ENCODE results near the gene TLE1.

TLE1 gene

DNA sequence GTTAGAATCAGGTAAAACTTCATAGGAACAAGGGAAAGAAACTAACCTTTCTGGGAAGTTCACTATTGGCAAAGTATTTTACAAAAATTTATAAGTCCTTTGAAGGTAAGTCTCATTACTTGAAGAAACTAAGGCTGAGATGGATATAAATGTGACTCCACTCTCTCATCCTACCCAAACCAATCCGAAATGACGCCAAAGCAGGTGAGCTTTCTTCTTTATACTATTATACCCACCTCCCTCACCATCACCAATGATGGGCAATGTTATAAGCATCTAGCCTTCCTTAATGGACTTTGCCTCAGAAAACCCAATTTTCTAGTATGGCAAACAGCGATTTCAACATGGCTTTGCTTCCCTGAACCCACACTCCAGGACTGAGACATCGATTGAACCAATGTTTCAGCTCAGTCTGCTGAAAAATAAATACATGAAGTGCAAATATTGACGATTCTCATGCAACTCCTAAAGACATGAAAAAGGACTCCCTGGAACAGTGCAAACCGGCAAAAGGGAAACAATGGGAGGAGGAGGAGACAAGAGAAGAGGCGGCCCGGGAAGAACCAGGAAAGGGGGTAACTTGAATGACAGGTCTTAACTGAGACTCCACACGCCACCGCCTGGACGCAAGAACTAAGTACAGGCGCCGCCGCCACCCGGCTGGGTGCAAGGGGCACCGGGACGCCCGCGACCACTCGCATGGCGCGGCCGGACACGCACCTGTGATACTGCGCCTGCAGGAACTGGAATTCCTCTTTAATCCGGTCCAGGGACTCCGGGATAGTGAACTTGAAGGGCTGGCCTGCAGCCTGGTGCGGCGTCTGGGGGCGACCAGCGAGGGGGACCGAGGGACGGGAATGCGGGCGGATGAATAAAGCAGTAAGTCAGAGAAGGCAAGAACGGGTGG is 2.5 kb downstream of the TLE1 start:
- peak; percentile 48 for DNase-seq

DNA sequence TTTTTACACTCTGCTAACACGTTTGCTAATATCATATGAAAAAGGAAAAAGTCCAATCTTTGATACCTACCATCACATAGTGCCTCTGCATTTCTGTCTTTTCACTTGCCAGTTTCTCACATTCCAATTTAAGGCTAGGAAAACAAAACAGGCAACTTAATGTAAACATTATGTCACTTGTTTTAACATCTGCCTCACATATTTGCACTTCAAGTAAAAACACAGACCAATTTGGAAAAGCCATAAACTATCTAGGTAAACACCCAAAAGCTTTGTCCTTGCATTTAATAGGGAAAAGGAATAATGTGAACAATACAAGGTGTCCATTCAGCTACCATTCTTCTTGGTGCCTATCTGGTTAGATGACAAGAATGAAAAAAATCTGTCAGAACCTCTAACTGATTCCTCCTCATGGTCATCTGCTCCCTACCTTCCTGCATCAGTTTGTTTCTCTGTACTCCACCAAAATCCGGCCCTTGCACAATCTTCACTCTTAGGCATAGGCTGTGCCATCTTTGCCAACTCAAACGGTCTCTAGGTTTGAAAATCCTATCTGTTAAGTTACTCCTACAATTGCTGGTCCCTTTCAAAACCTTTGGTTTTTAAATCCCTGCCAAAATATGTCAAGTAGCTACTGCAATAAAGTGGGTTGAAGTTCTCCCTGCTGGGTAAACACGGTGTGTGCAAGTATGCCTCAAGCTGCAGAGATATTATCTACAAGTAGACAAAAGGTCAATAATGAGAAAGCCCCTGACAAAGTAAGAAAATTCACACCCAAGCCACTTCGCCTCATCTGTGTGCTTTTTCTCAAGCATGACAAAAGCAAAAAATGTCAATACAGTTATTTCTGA is 3.4 kb downstream of the TLE1 start:
- no peak for DNase-seq

DNA sequence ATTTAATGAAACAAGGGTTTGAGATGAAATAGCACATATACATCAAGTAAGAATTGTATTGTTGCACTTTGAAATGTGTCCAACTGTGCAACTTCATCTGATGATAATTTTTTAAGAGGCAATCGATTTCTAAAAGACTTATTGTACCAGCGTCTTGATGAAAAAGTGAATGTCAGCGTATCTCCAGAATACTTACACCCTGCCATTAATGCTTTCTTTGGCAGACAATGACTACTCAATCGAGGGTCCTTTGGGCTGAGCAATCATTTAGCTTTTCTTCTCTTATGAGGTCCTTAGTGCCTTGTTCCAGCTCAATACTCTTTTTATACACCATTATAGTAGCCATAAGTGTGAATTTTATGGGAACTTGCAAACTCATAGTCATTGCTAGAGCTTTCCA is 4.7 kb downstream of the TLE1 start:
- DNase-seq: no peak

GRCh38 chr9:81683704-81684103 is 5.6 kb downstream of the TLE1 start:
- no peak for DNase-seq

- DNase-seq: no peak
Measured at GRCh38 chr9:81683238-81683637, 6.1 kb downstream of the TLE1 start.

DNA sequence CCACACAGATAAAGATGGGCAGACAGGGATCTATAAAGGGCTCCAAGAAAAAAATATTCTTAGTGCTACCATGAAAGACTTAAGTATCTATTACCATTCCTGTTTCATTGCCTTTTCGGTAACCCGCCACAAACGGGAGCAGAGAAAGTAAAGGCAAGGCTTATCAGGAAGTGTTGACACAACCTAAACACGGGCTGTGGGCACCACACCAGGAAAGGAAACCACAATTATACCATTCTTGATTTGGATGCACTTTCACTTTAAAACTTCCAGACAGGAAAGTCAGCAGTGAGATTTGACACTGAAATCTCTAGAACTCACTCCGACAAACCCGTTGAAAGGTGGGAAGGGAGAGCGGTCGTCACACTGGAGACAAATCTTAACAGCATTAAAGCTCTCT is 6.5 kb downstream of the TLE1 start:
- no peak for DNase-seq

DNA sequence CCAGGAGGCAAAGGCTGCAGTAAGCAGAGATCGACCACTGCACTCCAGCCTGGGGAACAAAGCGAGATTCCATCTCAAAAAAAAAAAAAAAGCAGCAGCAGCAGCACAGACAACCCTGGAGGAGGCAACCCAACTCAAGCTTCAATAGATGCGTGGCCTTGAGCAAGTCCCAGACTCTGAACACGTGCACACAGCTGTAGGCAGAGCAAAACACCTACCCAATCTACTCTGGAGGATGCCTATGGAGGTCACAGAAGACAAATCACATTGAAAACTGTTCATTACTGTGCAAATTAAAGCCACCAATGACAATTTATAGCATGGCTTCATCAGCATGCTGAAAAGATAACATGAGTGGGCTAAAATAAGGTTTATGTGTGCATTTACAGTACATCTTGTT is 7.2 kb downstream of the TLE1 start:
- DNase-seq: no peak

GRCh38 chr9:81680506-81680905 is 8.8 kb downstream of the TLE1 start:
- DNase-seq: no peak

DNA sequence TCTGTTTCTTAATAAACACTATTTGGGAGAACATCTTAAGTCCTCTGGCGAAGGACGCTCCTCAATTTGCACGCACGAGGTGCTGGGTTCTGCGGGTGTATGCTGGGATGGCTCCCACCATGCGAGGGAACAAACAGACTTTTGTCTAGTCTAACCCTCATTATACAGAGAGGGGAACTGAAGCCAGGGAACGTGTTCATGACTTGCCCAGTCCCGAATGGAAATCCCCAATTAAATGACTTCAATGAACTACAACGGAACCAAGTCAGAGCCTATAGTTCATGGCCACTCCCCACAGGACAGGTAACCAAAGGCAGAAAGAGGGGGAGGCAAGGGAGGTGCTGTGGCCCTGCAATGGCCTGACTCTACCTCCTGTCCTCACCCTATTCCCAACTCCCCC is 9.3 kb downstream of the TLE1 start:
- no peak for DNase-seq

- no peak for DNase-seq
Measured at GRCh38 chr9:81678088-81678487, 11.3 kb downstream of the TLE1 start.

DNA sequence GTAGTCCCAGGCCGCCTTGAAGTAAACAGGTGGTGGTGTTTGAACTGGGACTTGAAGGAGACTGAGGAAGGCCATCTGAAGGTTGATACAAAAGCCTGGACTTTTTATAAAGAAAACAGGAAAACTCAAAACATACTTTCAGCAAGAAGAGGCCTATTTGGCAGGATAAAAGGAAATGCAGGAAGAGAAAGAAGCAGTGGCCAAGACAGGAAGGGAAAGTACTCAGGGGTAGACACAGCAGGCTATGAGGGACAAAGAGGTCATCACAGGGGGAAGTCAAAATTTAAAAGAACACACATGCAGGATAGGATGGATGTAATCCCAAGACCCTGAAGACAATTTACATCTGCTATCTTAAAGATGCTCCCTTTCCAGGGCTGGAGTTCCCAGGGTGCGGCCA is 13.0 kb downstream of the TLE1 start:
- DNase-seq: no peak

- no peak for DNase-seq
Measured at GRCh38 chr9:81673310-81673709, 16.0 kb downstream of the TLE1 start.

GRCh38 chr9:81671880-81672280 is 17.5 kb downstream of the TLE1 start:
- no peak for DNase-seq

GRCh38 chr9:81669866-81670265 is 19.5 kb downstream of the TLE1 start:
- DNase-seq: no peak

- DNase-seq: no peak
Measured at GRCh38 chr9:81669041-81669651, 20.2 kb downstream of the TLE1 start.

DNA sequence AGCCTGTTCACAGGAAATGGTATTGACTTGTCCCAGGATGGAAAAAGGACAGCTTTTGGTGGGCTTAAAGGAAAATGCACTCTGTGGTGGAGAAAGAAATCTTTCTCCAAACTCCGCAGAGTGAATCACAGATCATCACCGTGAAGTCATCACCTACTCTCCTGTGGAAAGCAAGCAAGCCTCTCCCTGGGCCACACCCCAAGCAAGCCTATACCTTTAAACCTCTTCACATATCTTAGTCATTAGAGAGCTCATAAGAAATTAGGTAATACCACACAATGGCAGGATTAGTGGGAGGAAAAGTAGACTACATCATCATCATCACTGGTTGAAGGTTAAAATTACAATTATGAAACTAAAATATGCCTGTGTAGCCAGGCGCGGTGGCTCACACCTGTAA is 23.2 kb downstream of the TLE1 start:
- DNase-seq: no peak

DNA sequence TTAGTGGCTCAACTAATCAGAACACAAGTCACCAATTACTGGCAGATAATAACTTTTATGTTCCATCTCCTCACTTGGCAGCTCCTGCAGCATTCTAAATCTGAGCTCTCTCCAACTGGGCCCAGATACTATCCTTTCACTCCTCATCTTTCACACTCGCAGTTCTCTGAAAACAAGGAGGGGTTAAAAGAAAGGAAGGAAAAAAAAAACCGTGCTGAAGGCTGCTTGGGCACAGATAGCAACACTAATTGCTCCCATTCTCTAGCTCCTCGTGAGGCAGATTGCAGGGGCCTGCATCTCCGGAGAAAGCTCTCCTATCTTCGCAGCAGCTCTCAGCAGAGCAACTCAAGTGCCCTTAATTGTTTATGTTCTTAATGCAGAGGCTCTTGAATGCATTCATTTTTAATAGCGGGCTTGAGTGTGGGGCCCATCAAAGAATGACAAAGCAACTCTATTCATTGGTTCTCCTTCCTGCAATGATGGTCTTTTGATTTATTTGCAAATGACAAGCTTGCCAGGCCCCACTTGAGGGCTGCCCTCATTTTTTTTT is 23.9 kb downstream of the TLE1 start:
- no peak for DNase-seq

DNA sequence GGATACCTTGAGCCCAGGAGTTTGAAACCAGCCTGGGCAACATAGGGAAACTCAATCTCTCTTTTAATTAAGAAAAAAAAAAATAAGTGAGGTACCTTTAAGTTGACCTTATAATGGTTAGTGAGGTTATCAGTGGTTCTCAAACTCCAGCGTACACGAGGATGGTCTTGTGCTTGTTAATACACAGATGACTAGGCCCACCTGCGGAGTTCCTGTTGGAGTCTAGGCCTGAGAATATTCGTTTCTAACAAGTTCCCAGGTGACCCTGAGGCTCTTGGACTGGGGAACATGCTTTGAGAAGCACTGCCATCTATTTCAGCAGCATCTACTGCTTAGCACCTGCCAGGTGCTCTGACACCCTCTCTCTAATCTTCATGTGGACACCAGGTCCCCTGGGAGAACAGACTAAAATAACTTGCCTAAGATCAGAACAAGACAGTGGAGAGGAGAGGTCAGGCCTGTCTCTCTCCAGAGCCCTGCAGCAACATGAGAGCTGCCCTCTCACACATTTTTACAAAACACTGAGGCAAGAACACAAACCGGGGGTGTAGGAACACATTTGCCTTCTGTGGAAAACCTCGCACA is 24.6 kb downstream of the TLE1 start:
- peak; percentile 6 for DNase-seq

DNA sequence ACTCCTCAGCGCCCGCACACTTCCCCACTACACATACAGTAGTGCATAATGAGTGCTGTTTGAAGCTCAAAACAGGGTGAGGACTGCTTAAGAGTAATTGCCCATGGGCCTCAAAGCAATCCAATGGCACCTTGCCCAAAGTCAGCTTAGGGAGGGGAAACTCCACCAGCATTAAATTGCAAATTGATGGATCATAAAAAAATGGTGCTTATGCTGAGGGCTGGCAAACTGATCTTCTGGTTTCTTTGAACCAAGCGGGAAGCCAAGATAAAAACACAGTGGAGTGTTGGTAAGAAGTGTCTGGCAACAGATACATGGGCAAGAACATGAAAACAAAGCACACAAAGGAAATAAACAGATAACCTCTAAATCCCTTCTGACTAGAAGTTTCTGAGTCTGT is 28.0 kb downstream of the TLE1 start:
- DNase-seq: no peak

DNA sequence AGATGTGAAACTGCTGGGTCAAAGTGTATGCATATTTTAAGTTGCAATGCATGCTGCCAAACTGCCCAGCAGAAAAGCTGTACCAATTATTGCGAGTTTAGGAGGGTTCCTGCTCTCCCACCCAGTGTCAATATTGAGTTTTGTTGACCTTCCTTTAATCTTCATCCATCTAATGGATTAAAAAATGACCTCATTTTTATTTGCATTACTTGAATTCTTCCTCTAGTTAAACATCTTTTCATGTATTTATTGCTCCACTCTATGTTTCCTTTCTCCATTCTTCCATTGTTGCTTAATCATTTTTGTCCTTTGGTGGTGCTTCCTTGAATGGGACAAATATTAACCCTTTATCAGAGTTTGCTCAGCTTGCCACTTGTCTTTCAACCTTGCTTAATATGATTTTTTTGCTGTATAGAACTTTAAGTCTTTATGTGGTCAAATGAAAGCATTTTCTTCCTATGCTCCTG is 32.4 kb downstream of the TLE1 start:
- no peak for DNase-seq

- DNase-seq: peak; percentile 71
Measured at GRCh38 chr9:81656004-81656403, 33.3 kb downstream of the TLE1 start.

DNA sequence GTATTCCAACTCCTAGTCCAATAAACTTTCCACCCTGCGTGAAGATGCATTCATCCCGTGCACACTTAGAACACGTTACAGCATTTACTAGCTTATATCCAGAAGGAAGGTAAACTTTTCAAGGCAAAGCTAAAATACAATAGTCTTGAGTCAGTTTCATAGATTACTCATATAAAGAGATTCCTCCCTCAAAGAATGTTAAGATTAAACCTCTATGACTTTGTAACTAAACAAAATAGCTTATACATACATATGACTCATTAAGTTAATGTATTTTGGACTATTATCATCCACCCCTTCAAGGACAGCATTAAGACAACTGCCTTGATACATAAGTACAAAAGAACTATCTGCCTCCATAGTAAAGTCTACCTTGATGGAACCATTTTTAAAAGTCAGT is 36.1 kb downstream of the TLE1 start:
- no peak for DNase-seq

Measured in CD4-positive, alpha-beta T cell treated with Interferon gamma for 1 hour (primary cell).